ENCODE results near the gene HORMAD2.

DNA sequence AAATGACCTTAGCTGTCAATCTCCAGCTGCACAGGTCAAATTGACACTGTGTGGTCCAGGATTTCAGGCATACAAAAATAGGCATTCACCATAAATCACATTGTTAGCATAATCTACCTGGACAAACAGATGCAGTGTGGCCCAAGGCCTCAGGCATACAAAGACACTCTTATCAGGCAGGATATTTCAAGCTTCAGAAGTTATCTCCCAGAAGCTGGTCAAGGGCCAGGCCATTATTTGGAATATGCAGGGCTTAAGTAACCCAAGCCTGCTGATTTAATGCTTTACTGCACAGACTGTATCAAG, 25.5 kb upstream of the HORMAD2 start:
- TF ChIP-seq FOXM1 (IDR thresholded peaks at IDR 0.05; ENCODE audit: borderline replicate concordance, low read depth) (no peak), MAX (IDR thresholded peaks at IDR 0.05) (no peak), EP300 (IDR thresholded peaks at IDR 0.05; ENCODE audit: borderline replicate concordance) (no peak), RAD21 (IDR thresholded peaks at IDR 0.05; ENCODE audit: low read depth) (no peak), TAF1 (IDR thresholded peaks at IDR 0.05; ENCODE audit: low read depth) (no peak), CREB1 (IDR thresholded peaks at IDR 0.05; ENCODE audit: low read depth) (no peak), YY1 (IDR thresholded peaks at IDR 0.05; ENCODE audit: low read depth) (no peak)
